ENCODE data around the gene RAB8B. TPM values are rescaled to one million over a fixed set of nuclear protein-coding genes. Genes with fewer than 3 reads are reported as not detected.

The RAB8B gene
- total and polyA plus RNA-seq, 7 donors, result 6.5 to 30.4 (median 21.7) TPM

DNA sequence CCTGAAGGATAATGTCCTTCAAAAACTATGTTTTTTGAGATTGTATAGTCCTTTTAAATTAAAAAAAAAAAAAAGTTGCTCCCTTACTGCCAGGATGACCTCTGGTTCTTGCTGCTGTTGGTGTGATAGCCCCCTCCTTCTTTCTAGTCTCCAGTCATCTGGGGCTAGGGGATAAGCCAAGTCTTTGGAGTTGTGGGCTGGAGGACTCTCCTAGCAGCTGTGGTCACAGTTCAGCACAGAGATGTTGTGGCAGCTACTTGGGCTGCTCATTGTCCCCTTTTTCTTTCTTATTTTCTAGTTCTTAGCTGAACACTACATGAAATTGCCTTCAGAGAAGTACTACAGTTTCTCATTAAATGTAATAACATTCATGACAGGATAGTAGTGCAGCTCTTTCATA is 48.8 kb downstream of the RAB8B start:
- Histone ChIP-seq H3K27me3 (no peaks in the 10 kb centered on the region), H3K4me1 (peaks cover 0 to 28% (median 19%) of the 10 kb centered on the region in 4 donors), H3K36me3 (no peaks in the 10 kb centered on the region), H3K4me3 (no peak overlapping the region), H3K9me3 (no peaks in the 10 kb centered on the region), H3K27ac (peak overlapping the region in 1 of 4 donors; percentile 44)
- TF ChIP-seq EP300 (IDR thresholded peaks at IDR 0.05) (no peak), POLR2AphosphoS5 (IDR thresholded peaks at IDR 0.05) (no peak), POLR2A (IDR thresholded peaks at IDR 0.05) (no peak)
- TF ChIP-seq, protein P1, sequence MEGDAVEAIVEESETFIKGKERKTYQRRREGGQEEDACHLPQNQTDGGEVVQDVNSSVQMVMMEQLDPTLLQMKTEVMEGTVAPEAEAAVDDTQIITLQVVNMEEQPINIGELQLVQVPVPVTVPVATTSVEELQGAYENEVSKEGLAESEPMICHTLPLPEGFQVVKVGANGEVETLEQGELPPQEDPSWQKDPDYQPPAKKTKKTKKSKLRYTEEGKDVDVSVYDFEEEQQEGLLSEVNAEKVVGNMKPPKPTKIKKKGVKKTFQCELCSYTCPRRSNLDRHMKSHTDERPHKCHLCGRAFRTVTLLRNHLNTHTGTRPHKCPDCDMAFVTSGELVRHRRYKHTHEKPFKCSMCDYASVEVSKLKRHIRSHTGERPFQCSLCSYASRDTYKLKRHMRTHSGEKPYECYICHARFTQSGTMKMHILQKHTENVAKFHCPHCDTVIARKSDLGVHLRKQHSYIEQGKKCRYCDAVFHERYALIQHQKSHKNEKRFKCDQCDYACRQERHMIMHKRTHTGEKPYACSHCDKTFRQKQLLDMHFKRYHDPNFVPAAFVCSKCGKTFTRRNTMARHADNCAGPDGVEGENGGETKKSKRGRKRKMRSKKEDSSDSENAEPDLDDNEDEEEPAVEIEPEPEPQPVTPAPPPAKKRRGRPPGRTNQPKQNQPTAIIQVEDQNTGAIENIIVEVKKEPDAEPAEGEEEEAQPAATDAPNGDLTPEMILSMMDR (IDR thresholded peaks at IDR 0.05), result no peak
- DNase-seq, result no peak
- intact Hi-C loops (cut with DNase I), result no loop called here

DNA sequence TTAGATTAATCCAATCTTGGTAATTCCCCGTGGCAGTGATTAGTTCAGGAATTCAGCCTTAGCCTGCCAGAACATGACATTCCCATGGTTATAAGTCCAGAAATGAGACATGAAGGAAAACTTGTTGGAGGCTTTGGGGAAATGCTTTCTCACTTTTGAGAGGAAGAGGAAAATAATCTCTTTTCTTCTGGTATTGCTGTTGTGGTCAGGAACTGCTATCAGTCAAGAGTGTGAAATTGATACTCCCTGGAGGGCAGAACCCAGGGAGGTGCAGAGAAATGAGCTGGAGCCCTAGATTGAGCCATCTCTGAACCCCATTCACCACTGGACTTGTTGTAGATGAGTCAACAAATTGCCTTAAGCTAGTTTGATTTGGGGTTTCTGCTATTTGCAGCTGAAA is 49.4 kb downstream of the RAB8B start:
- Histone ChIP-seq H3K4me3 (no peak overlapping the region), H3K36me3 (no peaks in the 10 kb centered on the region), H3K27ac (peak overlapping the region in 1 of 4 donors; percentile 44), H3K9me3 (no peaks in the 10 kb centered on the region), H3K4me1 (peaks cover 0 to 24% (median 18%) of the 10 kb centered on the region in 4 donors), H3K27me3 (no peaks in the 10 kb centered on the region)
- intact Hi-C loops (cut with DNase I), result no loop called here
- DNase-seq, result no peak
- WGBS, 2 donors, result 79 to 87% methylated on average over 1 of the region's 1 CpG
- TF ChIP-seq EP300 (IDR thresholded peaks at IDR 0.05) (no peak), POLR2A (IDR thresholded peaks at IDR 0.05) (no peak), POLR2AphosphoS5 (IDR thresholded peaks at IDR 0.05) (no peak)
- TF ChIP-seq, protein P1 (IDR thresholded peaks at IDR 0.05), result no peak

DNA sequence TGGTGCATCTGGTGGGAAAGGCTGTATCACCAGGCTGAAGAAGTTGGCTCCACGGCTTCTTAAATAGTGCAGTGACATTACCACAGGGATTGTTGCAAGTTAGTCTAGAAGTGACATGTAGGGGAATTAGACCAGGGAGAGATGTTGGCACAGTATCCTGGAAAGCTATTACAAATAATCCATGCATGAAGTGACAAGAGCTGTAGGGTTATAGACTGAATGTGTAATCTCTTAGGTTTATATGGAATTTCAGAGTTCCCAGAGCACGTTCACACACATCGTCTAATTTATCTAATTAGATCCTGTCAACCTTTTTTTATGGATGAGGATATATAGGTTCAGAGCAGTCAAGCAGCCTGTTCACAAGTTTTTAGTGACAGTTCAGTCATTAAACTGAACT is 50.7 kb downstream of the RAB8B start:
- Histone ChIP-seq H3K4me3 (no peak overlapping the region), H3K36me3 (peaks cover 0 to under 1% (median 0%) of the 10 kb centered on the region in 4 donors), H3K27me3 (no peaks in the 10 kb centered on the region), H3K27ac (no peak overlapping the region), H3K9me3 (no peaks in the 10 kb centered on the region), H3K4me1 (peaks cover 0 to 22% (median 17%) of the 10 kb centered on the region in 4 donors)
- intact Hi-C loops (cut with DNase I), result no loop called here
- no peak for TF ChIP-seq POLR2A (IDR thresholded peaks at IDR 0.05)
- TF ChIP-seq, protein P1 (IDR thresholded peaks at IDR 0.05), result no peak
- no peak for TF ChIP-seq POLR2AphosphoS5 (IDR thresholded peaks at IDR 0.05)
- TF ChIP-seq EP300 (IDR thresholded peaks at IDR 0.05), result no peak
- DNase-seq, result no peak
- 90 to 94% methylated on average over 3 of the region's 3 CpGs for WGBS, 2 donors

DNA sequence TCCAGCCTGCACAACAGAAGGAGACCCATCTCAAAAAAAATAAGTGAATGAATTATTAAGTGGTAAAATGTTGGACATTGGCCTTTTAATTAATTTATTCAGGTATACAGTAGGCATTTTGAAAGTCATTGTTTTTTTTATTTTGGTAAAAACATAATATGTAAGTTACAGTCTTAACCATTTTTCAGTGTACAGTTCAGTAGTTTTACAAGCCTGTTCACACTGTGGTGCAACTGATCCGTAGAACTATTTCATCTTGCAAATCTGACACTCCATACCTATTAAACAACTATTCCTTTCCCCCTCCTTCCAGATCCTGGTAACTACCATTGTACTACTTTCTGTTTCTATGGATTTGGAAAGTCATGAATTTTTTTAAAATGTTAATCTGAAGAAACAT is 51.9 kb downstream of the RAB8B start:
- TF ChIP-seq EP300 (IDR thresholded peaks at IDR 0.05) (no peak), POLR2AphosphoS5 (IDR thresholded peaks at IDR 0.05) (no peak), POLR2A (IDR thresholded peaks at IDR 0.05) (no peak)
- TF ChIP-seq, protein P1 (IDR thresholded peaks at IDR 0.05), result no peak
- Histone ChIP-seq H3K27me3 (no peaks in the 10 kb centered on the region), H3K4me1 (peaks cover 0 to 25% (median 17%) of the 10 kb centered on the region in 4 donors), H3K36me3 (peaks cover 0 to 10% (median 2%) of the 10 kb centered on the region in 4 donors), H3K27ac (no peak overlapping the region), H3K4me3 (no peak overlapping the region), H3K9me3 (no peaks in the 10 kb centered on the region)
- intact Hi-C loops (cut with DNase I), result no loop called here
- 97% methylated on average over 1 of the region's 1 CpG for WGBS, 2 donors
- no peak for DNase-seq

DNA sequence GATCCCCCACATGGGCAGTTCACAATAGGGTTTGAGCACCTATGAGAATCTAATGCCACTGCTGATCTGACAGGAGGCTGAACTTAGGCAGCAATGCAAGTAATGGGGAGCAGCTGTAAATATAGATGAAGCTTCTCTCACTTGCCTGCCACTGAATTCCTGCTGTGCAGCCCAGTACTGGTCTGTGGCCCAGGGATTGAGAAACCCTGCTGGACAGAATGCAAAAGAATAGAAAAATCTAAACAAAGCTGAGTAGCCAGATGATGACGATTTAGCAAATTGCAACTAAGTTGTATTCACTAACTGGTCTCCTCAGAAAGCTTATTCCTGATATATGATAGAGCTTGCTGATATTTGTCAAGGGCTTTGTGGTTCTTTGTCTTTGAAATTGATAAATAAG is 53.7 kb downstream of the RAB8B start:
- Histone ChIP-seq H3K27ac (peak overlapping the region; percentile 33 to 66 (median 56)), H3K4me3 (no peak overlapping the region), H3K9me3 (no peaks in the 10 kb centered on the region), H3K4me1 (peaks cover 0 to 31% (median 26%) of the 10 kb centered on the region in 4 donors), H3K27me3 (no peaks in the 10 kb centered on the region), H3K36me3 (peaks cover 0 to 18% (median 2%) of the 10 kb centered on the region in 4 donors)
- TF ChIP-seq EP300 (IDR thresholded peaks at IDR 0.05), result no peak
- TF ChIP-seq POLR2AphosphoS5 (IDR thresholded peaks at IDR 0.05), result peak in 1 of 4 donors; percentile 16
- TF ChIP-seq, protein P1 (IDR thresholded peaks at IDR 0.05), result peak in 1 of 4 experiments; percentile 13
- 75 to 86% methylated on average over 1 of the region's 1 CpG for WGBS, 2 donors
- intact Hi-C loops (cut with DNase I), result no loop called here
- peak; percentile 80 for DNase-seq
